Activated CD8-positive, alpha-beta memory T cell treated with anti-CD3 and anti-CD28 coated beads, Interleukin-2, amount 50 U/mL, for 24 hours (primary cell): ENCODE data around the gene GRAP2.
"Not testable (repeated sequence)": the region's sequence is repeated elsewhere in the genome, so short reads cannot be mapped to it uniquely, and the experiment has no call there.

ENCODE experiments used
- DNase-seq: peaks from one replicate; pipeline ENCODE4 v3.0.0-alpha.2; 2020; ENCODE audit errors: extremely low read depth

Gene GRAP2

DNA sequence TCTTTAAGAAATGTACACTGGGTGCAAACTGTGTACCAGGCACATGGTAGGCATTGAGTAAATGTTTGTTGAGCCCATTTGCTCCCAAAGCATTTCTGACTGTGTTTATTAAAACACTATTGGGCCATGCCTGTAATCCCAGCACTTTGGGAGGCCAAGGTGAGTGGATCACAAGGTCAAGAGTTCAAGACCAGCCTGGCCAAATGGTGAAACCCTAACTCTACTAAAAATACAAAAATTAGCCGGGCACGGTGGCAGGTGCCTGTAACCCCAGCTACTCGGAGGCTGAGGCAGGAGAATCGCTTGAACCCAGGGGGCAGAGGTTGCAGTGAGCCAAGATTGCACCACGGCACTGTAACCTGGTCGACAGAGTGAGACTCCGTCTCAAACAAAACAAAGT is 92.0 kb downstream of the GRAP2 start:
- DNase-seq = not testable (repeated sequence)

DNA sequence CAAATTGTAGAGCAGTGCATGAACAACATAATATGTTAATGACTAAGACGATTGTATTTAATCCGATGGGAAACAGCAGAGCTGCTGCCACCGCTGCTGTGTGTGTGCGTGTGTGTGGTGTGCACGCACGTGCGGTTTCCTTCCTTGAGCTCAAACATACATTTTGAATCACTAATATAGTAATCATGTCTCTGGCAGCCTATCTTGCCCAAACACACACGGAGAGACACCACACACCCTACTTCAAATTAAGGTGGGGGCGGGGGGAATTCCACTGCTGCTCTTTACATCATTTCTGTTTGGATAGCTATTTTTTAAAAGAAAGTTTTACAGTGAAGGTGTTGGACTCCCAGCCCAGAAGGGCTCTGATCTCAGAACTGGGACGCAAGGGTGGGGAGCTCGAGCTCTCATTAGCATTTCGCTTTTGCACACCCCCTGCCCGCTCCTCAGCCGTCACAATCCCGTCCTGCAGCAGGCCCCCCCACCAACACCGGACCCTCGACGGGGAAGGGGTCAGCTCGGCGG is 93.2 kb downstream of the GRAP2 start:
- DNase-seq = no peak

DNA sequence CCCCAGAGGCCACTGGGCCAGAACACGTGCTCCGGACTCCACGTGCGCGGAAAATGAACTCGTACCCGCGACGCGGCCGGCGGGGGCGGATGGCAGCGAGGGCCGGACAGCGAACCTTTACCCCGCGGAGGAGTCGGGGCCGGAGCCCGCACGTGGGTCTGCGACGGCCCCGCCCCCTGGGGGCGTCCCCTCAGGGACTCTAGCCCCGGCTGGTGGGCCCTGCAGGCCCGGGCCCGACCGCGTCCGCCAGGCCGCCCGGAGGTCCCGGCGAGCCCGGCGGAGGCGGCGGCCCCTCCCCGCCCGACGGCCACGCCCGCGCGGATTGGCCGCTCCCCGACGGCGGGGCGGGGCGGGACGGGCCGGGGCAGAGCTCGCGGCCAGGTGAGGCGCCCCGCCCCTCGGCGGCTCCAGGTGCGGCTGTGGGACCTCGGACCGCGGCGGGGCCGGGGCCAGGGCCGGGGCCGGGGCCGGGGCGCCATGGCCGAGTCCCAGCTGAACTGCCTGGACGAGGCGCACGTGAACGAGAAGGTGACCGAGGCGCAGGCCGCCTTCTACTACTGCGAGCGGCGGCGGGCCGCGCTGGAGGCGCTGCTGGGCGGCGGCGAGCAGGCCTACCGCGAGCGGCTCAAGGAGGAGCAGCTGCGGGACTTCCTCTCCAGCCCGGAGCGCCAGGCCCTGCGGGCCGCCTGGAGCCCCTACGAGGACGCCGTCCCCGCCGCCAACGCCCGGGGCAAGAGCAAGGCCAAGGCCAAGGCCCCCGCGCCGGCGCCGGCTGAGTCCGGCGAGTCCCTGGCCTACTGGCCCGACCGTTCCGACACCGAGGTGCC is 93.9 kb downstream of the GRAP2 start, which contains the start of gene FAM83F:
TSS of gene FAM83F (plus strand) at position 389 of the 827 bp plus-strand sequence. CDS start at position 478, 89 bp downstream.
- DNase-seq = no peak

DNA sequence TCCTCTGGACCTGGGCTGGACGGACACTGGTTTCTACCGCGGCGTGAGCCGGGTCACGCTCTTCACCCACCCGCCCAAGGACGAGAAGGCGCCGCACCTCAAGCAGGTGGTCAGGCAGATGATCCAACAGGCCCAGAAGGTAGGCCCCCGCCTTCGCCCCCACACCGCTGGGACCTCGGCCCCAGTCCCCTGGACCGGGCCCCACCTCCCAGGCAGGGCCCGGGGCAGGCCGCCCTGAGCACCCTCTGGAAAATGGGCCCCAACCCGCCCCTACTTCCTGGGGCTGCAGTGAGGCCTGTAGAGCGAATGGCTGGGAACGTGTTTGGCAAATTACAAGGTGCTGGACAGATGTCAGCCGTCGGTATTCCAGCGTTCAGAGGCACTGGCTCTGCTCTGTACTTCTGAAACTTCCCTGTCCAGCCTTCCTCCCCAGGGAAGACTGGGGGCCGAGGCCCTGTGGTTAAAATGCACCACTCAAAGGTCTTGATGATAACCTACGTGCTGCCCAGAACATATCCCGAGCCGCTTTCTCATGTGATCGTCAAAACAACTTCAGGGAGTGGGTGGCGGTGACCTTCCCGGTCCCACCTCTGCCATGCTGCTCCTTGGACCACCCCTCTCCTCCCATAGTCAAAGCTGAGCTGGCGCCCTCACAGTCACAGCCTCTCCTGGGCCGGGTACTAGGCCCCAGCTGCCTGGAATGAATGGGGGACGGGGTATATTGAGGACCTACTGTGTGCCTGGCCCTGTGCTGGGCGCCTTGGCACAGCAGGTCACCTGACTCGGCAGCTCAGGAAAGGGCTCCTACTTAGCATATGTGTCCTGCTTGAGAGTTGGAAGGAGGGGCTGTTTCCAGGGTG is 94.7 kb downstream of the GRAP2 start:
- no peak for DNase-seq

DNA sequence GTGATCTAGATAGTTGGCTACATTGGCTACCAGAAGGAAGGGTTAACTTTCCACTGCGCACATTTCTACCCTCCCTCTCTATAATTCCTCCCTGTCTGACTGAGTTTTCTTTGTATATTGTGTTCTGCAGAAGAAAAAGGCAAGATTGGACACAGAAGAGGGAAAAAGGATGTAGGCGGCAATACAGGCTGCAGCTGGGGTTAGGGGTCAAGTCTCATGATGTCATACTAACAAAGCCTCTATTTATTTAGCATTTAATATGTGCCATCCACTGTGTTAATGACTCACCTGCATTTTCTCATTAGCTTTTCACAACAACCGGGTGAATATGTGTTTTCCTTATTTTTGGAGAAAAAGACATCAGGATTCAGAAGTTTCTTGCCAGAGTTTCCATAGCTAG is 95.8 kb downstream of the GRAP2 start:
- no peak for DNase-seq

DNA sequence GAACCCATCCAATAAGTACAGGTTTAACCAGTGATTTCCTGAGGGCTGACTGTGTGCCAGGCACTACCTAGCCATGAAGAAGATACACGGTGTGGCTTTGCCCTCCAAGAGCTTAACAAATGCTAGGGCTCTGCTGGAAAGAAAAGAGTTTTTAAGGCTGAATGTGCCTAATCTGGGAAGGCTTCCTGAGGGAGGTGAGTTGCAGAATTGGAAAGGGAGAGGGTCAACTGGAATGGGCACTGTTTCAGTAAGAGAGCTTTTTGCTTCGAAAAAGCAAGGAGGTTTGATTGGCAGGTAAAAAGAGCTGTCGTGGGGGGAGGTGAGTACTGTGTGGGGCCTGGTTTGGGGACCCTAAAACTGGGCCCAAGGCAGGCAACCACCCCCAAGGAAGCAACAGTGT is 96.5 kb downstream of the GRAP2 start:
- DNase-seq = no peak

DNA sequence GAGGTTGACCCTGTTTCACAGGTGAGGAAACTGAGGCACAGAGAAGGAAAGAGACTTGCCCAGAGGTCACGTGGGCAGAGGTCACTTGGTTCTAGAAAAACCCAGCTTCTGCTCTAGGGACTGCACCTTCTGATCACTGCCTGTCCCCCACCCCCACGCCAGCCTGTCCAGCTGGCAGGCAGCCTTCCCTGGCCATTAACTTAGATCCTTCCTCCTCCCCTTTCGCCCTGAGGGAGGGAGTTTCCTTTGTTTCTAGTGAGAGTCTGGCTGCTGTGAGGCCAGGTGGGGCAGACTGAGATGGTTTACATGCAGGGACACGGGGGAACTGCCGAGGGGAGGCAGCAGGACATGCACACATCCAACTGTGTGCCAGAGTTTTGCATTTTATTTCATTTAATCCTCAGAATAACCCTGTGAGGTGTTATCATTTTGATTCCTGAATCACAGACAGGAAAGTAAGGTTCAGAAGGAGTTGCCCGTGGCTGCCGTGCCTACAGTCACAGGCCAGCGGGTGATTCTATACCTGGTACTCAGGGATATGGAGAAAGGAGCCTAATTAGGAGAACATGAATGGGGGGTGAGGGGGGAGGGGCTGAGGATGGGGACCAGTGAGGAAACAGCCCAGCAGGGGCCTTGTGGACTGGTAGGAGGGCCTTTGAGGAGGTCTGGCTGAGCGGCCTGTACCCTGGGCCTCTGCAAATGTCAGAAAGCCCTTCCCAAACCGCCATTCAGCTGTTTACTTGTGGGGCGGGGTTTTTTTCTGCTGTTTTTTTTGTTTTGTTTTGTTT is 97.2 kb downstream of the GRAP2 start:
- DNase-seq = no peak

DNA sequence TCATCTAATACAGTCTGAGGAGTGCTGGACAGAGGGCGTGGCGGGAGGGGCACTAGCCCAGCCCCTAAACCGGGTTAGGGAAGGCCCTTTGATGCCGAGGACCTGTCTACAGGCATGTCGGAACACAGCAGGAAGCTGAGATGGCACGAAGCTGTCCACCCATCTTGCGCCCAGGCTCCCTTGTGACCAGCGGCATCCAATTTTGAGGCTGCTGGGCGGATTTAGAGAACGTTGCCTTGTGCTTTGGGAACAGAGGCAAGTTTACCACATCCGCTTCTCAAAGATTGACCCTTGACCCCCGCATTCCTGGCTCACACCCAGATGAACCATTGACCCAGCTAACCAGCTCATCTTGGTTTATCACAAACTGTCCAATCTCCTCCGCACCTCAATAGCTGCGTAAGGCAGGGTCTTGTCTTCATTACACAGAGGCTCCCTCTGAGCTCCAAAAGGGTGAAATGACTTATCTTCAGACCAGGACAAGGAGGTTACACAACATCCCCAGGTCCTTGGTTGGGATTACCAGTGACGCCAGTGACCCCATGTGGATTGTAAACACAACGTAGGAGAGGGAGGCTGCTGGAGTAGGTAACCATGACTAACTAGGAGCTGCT is 98.4 kb downstream of the GRAP2 start:
- DNase-seq = no peak

DNA sequence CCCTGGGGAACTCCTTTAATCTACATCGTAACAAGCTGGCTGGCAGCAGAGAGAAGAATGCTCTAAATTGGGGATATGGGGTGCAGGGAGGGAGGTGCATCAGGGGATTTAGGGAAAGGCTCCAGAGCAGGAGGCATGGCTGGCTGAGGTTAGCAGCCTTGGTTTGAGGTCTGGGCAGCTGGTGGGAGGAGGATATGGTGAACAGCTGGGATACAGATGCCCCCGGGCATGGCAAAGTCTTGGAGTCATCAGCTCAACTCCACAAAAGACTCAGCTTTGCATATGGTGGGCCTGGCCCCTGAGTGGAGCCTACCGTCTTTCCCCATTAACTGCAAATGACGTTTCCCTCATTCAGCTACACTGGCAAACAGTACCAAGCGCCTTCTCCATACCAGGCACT is 99.3 kb downstream of the GRAP2 start:
- DNase-seq = no peak

DNA sequence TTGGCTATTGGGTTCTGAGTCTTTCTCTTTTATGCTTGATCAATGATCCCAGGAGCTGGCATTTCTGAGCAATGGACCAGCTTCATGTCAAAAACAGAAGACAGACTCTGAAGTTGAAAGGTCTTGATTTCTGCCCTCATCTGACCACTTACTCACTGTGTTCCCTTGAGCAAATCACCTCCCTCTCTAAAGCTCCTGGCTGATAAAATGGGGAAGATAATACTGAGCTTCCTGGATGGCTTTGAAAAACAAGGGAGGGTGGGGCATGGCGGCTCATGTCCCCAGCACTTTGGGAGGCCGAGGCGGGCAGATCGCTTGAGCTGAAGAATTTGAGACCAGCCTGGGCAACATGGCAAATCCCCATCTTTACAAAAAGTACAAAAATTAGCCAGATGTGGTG is 100.2 kb downstream of the GRAP2 start:
- DNase-seq = no peak

DNA sequence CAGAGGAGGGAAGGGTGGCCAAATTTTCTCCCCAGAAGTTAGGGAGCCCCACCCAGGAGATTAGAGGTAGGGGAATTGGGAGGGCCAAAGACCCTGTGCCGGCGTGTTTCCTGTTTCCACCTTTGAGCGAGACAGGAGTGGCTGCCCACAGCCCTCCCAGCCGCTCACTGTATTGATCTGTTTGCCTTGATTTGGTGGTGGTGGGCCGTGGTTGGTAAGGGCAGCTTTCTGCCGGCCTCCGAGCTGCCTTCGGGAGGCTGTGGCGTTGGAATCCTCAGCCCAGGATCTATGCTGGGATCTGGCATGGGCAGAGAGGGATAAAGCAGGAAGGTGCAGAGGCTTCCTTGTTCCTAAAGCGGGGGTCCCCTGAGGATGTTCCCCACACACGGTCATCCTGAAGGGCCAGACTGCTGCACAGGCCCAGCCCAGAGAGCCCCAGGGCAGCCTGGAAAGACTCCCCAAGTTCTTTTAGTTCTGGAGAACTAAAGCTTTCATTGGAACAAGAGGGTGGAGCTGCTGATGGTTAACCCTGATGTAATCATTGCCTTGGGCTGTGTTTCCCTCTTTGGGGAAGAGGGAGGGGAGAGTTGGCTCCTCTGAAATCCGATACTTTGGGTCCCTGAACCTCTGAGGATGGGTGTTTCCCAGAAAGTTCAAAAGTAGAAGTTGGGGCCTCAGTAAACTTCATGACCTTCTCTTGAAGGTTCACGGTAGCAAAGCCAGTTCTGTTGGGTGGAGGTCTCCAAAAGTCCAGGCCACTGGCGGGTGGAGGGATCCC is 101.1 kb downstream of the GRAP2 start:
- no peak for DNase-seq

DNA sequence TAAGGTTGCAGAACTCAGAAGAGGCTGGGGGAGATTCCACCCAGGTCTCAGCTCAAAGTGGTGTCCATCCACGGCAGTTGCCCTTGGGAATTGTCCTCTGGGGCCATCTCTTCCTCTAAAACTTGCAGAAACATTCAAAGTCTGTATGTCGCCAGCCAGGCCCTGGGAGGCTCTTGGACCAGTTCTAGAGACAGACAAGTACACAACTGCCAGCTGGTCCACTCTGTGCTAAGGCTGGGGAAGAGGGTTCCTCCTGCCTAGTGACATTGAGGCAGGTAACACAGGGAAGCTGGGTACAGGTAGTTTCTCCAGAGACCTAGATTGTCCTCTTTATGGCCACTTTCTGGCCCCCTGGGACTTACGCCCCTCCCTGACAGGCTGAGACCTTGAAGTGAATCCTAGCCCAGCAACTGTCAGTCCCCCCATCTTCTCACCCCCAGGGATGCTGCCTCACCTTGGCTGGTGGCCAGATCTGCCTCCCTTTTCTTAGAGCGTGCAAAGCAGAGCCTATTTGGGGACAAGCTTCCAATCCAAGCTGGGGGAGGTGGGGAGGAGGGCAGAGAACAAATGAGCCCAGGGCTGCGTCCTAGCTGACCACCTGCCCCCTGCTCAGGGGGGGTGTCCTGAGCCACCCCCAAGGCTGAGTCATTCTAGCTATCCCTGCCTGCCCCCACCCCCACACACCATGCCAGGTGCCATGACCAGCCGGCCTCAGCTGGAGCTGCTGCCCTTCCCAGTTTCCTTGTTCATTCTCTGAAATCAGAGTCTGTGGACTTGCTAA is 102.2 kb downstream of the GRAP2 start:
- no peak for DNase-seq

DNA sequence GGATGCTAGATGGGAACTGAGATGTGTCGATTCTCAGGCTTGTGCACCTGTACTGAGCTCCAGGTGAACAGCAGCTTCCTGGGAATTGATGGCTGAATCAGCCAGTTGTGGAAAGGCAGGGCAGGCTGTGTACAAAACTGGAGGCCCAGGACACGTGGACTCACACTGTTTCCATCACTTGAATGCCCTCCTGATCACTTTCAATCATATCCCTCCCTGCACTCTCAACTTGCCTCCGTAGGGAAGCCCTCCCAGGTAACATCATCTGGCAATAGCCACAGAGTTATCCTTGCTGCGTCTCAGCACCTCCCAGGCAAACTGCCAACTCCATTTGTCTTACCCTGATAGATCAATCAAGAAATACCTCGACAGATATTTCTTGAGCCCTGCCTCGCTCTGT is 104.0 kb downstream of the GRAP2 start:
- no peak for DNase-seq

DNA sequence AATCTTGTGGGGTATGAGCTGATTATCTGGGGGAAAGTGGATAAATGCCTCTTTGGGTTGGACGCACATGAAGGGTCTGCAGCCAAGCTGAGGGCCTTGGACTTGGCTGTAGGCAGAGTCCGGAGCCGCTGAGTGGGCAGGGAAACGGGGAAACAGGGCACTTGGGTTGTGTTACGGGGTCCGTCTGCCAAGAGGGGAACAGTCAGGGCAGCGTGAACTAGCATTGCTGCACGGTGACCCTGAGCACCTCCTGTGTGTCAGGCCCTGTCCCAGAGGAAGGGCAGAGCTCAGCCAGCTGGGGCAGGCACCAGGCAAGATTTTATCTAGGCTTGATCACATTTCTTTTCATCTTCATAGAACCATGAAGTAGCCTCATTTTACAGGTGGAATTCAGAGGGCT is 105.8 kb downstream of the GRAP2 start:
- no peak for DNase-seq

DNA sequence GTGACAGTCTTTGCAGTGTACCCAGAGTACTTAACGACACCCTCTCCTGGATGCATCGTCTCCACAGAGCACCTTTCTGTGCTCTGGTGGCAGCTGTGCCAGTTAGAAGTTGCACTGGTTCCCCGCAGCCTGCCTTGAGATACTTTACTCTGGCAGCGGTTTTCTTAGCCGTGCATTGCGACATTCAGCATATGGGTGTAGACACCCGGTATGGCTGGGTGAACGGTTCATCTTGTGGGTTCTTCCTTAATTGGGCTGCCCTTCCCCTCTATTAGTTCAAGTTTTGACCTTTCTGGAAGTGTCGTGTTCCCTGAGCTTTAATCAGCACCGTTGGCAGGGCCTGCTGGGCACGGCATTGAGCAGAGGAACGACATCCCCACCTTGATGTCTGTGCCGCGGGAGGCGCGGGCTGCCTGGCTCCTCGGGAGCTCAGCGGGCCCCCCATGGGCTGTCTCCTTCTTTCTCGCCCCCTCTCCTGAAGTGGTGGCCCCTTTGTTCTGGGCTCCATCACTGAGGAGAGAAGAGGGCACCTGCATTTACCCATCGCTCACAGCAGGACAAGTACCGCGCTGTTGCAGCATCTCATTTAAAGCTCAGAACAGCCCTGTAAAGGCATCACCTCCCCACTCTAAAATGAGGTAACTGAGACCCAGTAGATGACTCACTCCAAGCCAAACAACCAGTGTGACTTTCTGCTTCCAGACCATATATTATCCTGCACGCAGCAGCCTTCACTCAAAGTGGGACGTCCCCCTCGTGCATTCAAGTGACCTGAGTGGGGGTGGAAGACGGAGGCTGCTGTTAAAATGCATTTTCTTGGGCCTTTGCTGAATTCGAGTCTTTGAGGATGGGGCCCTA is 107.2 kb downstream of the GRAP2 start:
- DNase-seq = no peak

DNA sequence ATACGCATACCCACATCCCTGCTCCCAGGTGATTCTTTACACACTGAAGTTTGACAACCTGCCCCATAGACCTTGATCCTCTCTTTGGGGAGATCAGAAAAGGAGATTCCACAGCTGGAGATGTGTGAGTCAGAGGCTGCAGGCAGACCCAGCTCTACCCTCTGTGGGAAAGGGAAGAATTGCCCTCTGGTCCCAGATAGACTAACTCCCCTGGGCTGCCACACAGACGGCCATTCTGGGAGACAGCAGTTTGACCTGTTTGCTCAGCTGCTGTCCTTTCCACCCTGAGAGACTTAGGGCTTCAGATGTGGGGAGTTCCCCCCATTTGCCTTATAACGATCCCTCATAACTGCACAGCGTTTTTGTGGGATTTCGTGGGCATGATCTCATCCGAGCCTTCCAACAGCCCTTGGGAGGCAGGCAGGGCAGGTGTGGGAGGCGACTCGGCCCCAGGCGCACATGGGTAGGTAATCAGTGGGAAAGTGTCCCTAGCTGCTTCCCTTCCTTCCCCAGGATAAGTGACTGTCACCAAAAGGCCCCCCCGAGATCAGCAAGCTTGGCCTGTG is 107.9 kb downstream of the GRAP2 start:
- no peak for DNase-seq

DNA sequence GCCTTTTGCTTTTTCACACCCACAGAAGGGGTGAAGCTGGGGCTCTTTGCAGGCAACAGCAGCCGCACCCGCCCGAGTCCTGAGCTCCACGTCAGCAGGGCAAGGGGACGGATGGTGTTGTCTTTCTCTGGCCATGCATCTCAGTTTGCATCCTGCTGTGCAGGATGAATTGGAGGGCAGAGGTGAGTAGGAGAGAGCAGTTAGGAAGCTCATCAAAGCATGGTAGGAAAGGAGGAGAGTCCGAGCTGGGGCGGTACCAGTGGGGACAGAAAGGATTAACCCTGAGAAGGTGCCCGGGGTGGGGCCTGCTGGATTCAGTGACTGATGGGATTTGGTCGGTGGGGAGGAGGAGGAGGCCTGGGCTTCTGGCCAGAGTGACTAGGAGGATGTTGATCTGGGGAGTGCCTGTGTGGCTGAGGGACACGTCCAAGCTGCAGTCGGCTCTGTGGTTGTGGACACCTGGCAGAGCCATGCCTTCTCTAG is 108.4 kb downstream of the GRAP2 start:
- no peak for DNase-seq

DNA sequence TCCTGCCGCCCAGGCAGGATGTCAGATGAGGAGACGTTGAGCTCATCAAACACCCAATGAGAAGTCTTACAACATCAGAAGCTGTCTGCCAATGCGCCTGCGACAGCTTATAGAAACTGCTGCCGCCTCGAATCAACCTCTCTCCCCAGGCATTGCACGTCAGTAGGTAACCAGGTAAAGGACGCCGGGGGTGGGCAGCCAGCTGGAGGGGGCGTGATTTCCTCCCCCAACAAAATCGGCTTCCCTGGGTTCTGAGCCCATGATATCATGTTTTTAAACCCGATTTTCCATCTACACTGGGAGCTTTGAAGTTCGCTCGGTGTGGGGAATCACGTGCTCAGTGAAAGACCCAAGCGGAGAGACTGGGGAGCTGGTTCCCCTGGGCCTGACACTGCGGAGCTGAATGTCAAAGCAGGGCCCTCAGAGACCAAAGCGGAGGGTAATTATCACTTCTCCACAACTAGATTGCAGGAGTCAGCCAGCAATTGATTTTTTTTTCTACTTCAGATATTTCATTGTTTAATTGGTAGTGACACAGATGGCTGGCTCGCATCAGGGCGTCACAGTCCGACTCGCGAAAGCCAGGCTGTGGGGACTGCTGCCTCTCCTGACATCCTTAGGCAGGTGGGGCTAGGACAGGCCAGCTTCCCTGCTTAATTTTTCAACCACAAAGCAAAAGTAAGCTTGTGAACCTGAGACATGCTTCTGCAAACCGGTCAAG is 109.2 kb downstream of the GRAP2 start:
- no peak for DNase-seq
